Central memory CD8-positive, alpha-beta T cell (primary cell): ENCODE data around the gene DIS3.
A peak's percentile ranks its signal among the peaks of the same experiment; 100 is the strongest.
"Not testable (repeated sequence)": the region's sequence is repeated elsewhere in the genome, so short reads cannot be mapped to it uniquely, and the experiment has no call there.

ENCODE experiments used
- ATAC-seq: fragments of 150-1000 bp; cut with Tn5 transposase; replicated peaks from 2 replicates; pipeline ENCODE4 v1.10.0; 2022; ENCODE audit warnings: mild to moderate bottlenecking, moderate FRiP score, moderate number of reproducible peaks; ENCODE audit not compliant: poor library complexity, severe bottlenecking; ENCODE audit errors: extremely low read depth
- DNase-seq, 2 donors: peaks; one replicate each; pipeline ENCODE4 v3.0.0; 2021; ENCODE audit warnings: low spot score in 2 of 2
- H3K27ac Mint-ChIP-seq: one replicate; pipeline ENCODE4 v1.8.0; 2022; ENCODE audit warnings: low read depth, mild to moderate bottlenecking, moderate library complexity, mixed read lengths
- H3K27me3 Mint-ChIP-seq: one replicate; pipeline ENCODE4 v1.8.0; 2022; ENCODE audit warnings: mixed read lengths
- H3K36me3 Mint-ChIP-seq: one replicate; pipeline ENCODE4 v1.8.0; 2022; ENCODE audit warnings: mild to moderate bottlenecking, moderate library complexity, mixed read lengths; ENCODE audit not compliant: insufficient read depth
- H3K4me1 Mint-ChIP-seq: one replicate; pipeline ENCODE4 v1.8.0; 2022; ENCODE audit warnings: mixed read lengths
- H3K4me3 Mint-ChIP-seq: one replicate; pipeline ENCODE4 v1.8.0; 2022; ENCODE audit warnings: mild to moderate bottlenecking, moderate library complexity, mixed read lengths
- H3K9me3 Mint-ChIP-seq: one replicate; pipeline ENCODE4 v1.8.0; 2022; ENCODE audit warnings: mixed read lengths

Gene DIS3

GRCh38 chr13:72726726-72727416 is 54.8 kb downstream of the DIS3 start:
- Mint-ChIP-seq H3K4me1 (peaks cover 41% of the 10 kb centered on the region), H3K36me3 (peaks cover 19% of the 10 kb centered on the region), H3K4me3 (peak overlapping the region; percentile 92), H3K27ac (peak overlapping the region; percentile 85), H3K27me3 (no peaks in the 10 kb centered on the region), H3K9me3 (no peaks in the 10 kb centered on the region)
- peak; percentile 13 to 18 for DNase-seq
- ATAC-seq = peak; percentile 24

- ATAC-seq, H3K27me3 Mint-ChIP-seq, DNase-seq, H3K9me3 Mint-ChIP-seq: not testable (repeated sequence)
- Mint-ChIP-seq H3K27ac (peak overlapping the region; percentile 85), H3K36me3 (peaks cover 19% of the 10 kb centered on the region), H3K4me1 (peaks cover 47% of the 10 kb centered on the region), H3K4me3 (peak overlapping the region; percentile 92)
These were observed 55.5 kb downstream of the DIS3 start for GRCh38 chr13:72726185-72726584.

GRCh38 chr13:72716776-72717175 is 64.9 kb downstream of the DIS3 start:
- H3K36me3 Mint-ChIP-seq = peaks cover 31% of the 10 kb centered on the region
- peaks cover 42% of the 10 kb centered on the region for H3K4me1 Mint-ChIP-seq

More at GRCh38 chr13:72716776-72717175, 64.9 kb downstream of the DIS3 start:
- no peak overlapping the region for H3K27ac Mint-ChIP-seq
- no peak for ATAC-seq
- no peaks in the 10 kb centered on the region for H3K27me3 Mint-ChIP-seq
- peaks cover 6% of the 10 kb centered on the region for H3K9me3 Mint-ChIP-seq
- no peak for DNase-seq
- no peak overlapping the region for H3K4me3 Mint-ChIP-seq
